DMS 273 treated with DMSO at 0.1 percent for 48 hours (cell line): ENCODE measurements around the gene IGFBP4.

Experiments
- DNase-seq: peaks from one replicate; lab custom pipeline; 2025; lab: John Stamatoyannopoulos, UW

The IGFBP4 gene

DNA sequence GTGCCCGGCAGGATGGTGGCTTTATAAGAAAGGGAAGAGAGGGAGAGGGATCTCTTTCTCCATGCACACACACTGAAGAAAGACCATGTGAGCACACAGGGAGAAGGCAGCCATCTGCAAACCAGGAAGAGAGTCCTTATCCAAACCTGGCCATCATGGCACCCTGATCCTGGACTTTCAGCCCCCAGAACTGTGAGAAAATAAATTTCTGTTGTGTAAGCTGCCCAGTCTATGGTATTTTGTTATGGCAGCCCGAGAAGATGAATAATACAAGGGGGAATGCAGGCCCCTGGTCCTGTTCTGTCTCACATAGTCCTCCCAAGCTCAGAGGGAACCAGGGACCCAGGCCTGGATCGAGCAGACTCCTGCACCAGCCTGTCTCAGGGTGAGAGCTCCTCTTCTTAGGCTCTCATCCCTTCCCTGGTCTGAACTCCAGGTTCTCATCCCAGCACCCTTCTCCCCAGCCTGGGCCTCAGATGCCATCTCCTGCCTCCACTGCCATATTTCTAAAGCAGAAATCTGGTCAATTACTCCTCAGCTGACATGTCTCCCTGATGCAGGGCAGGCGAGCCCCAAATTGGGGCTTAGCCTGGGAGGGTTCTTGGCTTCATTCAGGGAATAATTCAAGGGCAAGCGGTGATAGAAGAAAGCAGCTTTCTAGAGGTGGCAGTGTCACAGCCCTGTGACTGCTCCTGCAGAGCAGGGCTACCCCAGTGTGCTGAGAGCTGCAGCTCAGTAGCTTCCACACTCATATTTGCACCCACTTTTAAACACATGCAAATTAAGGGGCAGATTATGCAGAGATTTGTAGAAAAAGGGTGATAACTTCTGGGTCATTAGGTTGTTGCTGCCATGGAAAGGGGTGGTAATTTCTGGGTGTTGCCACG, 28.8 kb downstream of the IGFBP4 start:
- DNase-seq = no peak

- DNase-seq = no peak
Observed at GRCh38 chr17:40472733-40473452, 29.6 kb downstream of the IGFBP4 start.

- DNase-seq = no peak
Observed at GRCh38 chr17:40473573-40474365, 30.5 kb downstream of the IGFBP4 start.

DNA sequence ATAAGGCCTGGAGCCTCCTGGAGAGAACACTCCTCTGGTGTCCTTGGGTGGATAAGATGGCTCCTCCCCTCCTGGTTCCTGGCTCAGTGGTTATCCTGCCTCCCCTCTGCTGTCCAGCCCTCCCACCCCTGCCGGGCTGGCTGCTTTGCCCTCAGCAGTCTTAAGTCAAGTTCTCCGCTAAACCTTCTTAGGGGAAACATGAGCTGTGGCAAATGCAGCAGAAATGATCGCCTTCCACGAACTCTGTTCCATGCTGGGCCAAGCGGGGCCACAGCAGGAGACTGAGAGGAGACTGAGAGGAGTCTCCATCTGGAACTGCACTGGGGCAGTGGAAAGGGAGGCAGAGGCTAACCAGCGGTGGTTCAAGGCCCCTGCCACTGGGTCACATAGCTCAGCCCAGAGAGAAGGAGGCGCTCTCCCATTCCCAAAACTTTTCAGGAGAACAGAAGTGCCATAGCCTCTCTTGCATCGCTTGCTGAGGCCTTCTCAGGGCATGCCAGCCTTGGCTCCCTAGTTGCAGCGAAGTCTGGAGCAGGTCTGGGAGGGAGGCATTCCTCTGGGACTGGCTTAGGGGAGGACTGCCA, 31.3 kb downstream of the IGFBP4 start:
- no peak for DNase-seq

- DNase-seq = no peak
Observed at GRCh38 chr17:40475234-40475908, 32.1 kb downstream of the IGFBP4 start.

DNA sequence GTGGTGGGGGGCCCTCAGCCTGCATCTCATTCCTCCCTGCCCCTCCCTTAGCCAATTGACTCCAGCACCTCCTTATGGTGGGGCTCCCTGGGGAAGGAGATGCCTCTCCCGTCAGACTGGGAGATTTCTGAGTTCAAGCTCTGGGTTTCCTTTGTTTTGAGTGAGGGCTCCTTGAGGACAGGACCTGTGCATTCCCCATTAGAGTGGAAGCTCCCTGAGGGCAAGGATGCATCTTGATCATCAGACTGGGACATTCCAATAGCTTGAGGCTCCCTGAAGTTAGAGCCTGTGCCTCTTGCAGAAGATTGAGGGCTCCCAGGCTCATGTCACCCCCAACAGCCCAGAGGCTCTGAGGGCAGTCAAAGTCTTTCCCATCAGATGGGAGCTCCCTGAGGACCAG, 34.5 kb downstream of the IGFBP4 start:
- no peak for DNase-seq

GRCh38 chr17:40478486-40478885, 35.2 kb downstream of the IGFBP4 start:
- no peak for DNase-seq

DNA sequence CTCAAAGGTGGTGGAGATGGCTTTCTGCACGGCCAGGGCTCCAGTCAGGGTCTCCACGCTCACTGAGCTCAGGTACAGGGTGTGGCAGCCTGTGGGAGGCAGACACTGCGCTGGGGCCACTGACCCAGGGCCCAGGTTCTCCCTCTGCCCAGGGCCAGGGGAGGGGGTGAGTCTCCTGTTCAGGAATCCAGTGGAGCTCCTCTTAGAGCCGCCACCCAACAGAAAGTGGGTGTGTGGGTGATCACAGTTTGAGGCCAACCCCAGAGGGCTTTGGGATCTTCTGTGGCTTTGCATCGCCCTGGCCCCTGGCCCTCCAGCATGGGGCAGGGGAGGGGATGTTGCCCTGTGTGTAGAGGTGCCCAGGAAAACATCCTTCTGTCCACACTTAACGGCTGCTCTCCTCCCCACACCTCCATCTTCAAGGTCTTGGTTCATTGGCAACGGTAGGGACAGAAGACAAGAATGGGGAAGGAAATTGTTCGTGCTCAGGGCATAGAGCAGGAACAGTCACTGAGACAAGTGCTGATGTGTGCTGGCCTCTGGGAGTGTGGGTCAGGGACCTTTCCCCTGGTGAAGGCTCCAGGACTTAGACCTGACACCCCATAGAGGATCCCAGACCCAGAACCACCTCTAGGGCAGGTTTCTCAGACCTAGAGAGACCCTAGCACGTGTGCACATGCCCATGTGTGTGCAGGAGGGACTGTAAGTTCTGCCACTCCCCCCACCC, 36.7 kb downstream of the IGFBP4 start:
- no peak for DNase-seq

DNA sequence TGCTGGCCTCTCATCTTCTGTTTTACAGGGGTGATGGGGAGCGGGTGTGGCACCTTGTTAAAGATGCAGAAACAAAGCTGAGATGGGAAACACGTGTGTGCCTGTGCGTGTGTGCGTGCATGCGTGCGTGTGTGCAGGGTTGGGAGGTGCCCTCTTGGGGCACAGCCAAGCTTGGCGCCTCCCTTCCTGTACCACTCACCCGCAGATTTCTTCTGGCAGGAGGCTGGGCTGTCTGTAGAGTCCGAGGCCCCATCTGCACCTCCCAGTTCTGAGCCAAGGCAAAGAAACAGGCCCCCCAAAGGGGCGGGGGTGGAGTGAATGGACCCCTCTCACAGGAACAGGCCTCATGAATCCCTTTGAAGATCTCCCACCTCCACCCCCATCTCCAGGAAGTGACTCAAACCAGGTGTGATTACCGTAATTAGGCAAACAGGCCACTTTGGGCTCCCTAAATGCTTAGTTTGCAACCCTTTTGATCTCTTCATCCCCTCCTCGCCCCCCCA, 37.3 kb downstream of the IGFBP4 start:
- DNase-seq = no peak

- no peak for DNase-seq
Observed at GRCh38 chr17:40481106-40481505, 37.9 kb downstream of the IGFBP4 start.

- no peak for DNase-seq
Observed at GRCh38 chr17:40482722-40483121, 39.5 kb downstream of the IGFBP4 start.

GRCh38 chr17:40483679-40484078, 40.4 kb downstream of the IGFBP4 start:
- DNase-seq = no peak

DNA sequence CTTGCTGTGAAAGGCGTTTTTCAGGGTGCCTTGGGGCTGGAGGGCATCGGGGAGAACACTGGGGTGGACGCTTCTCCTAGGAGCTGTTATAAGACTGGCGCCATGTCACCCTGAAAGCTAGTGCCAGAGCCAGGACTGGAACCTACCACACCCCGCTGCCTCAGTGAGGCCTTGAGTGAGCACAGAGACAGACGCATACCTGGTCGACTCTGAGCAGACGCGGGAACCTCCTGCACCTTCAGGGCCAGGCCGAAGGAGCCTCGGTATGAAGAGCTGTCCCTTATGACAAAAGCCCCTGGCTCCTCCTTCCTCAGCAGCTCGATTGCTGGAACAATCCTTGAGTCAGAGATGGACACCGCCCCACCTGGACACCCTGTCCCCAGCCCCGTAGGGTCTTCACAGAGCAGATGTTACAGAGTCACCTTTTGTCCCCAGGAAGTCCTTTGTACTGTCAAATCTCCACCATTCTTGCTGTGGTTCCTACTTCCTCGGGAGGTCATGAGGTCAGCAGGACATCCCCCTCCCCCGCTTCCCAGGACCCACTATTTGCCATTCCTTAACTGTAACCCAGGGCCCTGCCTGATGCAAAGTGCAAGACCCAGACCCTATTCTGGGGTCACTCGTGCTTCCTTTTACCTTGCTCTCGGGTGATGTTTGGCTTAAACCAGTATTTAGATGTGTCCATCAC, 41.2 kb downstream of the IGFBP4 start:
- DNase-seq = no peak

DNA sequence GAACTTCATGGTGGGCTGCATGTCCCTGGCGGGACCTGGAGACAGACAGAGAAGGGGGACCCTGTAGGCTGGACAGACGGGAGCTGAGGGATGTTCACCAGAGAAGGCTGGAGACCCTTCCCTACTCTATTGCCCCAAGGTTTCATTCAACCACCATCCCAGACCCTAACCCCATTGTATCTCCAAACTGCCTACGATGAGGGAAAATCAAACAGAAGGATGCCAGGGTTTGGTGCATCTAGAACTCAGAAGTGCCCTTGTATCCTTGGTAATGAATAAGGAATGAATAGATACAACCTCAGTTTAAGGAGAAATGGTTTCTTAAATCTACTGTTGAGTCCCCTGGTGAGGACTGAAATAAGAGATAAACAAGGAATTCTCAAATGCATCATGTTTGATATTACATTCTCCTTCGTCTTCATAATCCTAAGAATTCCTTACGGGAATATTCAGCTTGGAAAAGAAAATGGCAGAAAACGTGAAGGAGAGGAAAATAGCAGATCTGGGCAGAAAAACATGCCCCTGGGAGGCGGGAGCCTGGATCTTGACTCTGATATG, 41.8 kb downstream of the IGFBP4 start:
- DNase-seq = no peak

- DNase-seq = no peak
Observed at GRCh38 chr17:40485851-40486521, 42.7 kb downstream of the IGFBP4 start.

- DNase-seq = no peak
Observed at GRCh38 chr17:40486522-40487370, 43.5 kb downstream of the IGFBP4 start.

GRCh38 chr17:40487371-40488020, 44.2 kb downstream of the IGFBP4 start:
- no peak for DNase-seq
